NB4 (cell line): ENCODE data around the gene ARAP3.

Experiments
- POLR2A ChIP-seq: IDR thresholded peaks from 2 replicates; pipeline ENCODE4 v1.6.1; 2011; ENCODE audit warnings: mild to moderate bottlenecking; ENCODE audit not compliant: insufficient read length; ENCODE audit errors: extremely low read depth
- TF ChIP-seq, protein P1 (sequence below): IDR thresholded peaks from one replicate; pipeline ENCODE4 v1.5.1; 2012; ENCODE audit warnings: low read depth, low read length
- TF ChIP-seq, protein P2 (sequence below): IDR thresholded peaks from 2 replicates; pipeline ENCODE4 v1.6.1; 2011; ENCODE audit warnings: low read depth, low read length

DNA sequence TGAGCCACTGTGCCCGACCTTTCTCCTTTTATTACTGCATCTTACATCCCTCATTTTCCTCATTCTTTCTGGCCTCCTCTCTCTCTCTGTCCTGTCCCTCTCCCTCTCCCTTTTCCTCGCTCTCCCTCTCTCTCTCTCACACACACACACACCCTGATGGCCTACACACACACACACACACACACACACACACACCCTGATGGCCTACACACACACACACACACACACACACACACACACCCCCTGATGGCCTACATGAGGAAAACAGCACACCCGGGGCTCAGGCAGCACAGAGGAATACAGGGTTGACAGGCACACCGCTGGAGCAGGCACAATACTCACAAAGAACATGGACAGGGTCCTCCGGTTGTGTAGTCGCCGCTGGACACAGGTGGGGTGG lies 27.0 kb downstream of the ARAP3 start:
- TF ChIP-seq, protein P1, sequence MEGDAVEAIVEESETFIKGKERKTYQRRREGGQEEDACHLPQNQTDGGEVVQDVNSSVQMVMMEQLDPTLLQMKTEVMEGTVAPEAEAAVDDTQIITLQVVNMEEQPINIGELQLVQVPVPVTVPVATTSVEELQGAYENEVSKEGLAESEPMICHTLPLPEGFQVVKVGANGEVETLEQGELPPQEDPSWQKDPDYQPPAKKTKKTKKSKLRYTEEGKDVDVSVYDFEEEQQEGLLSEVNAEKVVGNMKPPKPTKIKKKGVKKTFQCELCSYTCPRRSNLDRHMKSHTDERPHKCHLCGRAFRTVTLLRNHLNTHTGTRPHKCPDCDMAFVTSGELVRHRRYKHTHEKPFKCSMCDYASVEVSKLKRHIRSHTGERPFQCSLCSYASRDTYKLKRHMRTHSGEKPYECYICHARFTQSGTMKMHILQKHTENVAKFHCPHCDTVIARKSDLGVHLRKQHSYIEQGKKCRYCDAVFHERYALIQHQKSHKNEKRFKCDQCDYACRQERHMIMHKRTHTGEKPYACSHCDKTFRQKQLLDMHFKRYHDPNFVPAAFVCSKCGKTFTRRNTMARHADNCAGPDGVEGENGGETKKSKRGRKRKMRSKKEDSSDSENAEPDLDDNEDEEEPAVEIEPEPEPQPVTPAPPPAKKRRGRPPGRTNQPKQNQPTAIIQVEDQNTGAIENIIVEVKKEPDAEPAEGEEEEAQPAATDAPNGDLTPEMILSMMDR: no peak
- TF ChIP-seq POLR2A: no peak
- TF ChIP-seq, protein P2, sequence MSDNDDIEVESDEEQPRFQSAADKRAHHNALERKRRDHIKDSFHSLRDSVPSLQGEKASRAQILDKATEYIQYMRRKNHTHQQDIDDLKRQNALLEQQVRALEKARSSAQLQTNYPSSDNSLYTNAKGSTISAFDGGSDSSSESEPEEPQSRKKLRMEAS: no peak
